Vagina (tissue), 2 donors: Measurements from ENCODE around the gene AAMDC. TPM values are rescaled to one million over a fixed set of nuclear protein-coding genes. Genes with fewer than 3 reads are reported as not detected.
"Not testable (repeated sequence)": the region's sequence is repeated elsewhere in the genome, so short reads cannot be mapped to it uniquely, and the experiment has no call there.

Source experiments
- DNase-seq, 2 donors: peaks; one replicate each; pipeline ENCODE4 v3.0.0-alpha.2; 2017; ENCODE audit errors: extremely low spot score in 2 of 2
- H3K27ac ChIP-seq: fragments of 200-600 bp; sonication (generic); one replicate; pipeline ENCODE4 v1.5.1; 2019
- H3K27me3 ChIP-seq: fragments of 200-600 bp; sonication (generic); one replicate; pipeline ENCODE4 v1.5.1; 2019
- H3K36me3 ChIP-seq, 2 donors: fragments of 200-600 bp; sonication (generic); one replicate each; pipeline ENCODE4 v1.5.1; 2017 to 2019
- H3K4me1 ChIP-seq: fragments of 200-600 bp; sonication (generic); one replicate; pipeline ENCODE4 v1.5.1; 2019
- H3K4me3 ChIP-seq, 2 donors: fragments of 200-600 bp; sonication (generic); 1 replicate in 1 of 2; 2 replicates in 1 of 2; pipeline ENCODE4 v1.5.1; 2016 to 2019
- H3K9me3 ChIP-seq: fragments of 200-600 bp; sonication (generic); one replicate; pipeline ENCODE4 v1.5.1; 2019
- CTCF ChIP-seq, 3 experiments: fragments of 450-650 bp in 2 of 3; fragments of 200-600 bp in 1 of 3; sonication (generic) in 1 of 3; IDR thresholded peaks; one replicate each; pipeline ENCODE4 v1.5.1; 2017 to 2019; ENCODE audit warnings: antibody characterized with exemption in 3 of 3, mild to moderate bottlenecking in 2 of 3, moderate library complexity in 2 of 3
- POLR2A ChIP-seq, 2 donors: fragments of 450-650 bp; IDR thresholded peaks; one replicate each; pipeline ENCODE4 v1.6.1; 2017; ENCODE audit warnings: antibody characterized with exemption in 2 of 2, mild to moderate bottlenecking in 2 of 2, moderate library complexity in 2 of 2
- POLR2AphosphoS5 ChIP-seq, 2 donors: sonication (generic); formaldehyde crosslinking; IDR thresholded peaks; one replicate each; pipeline ENCODE4 v1.9.0; 2017; ENCODE audit warnings: antibody characterized with exemption in 2 of 2, mild to moderate bottlenecking in 2 of 2, low read depth in 1 of 2; ENCODE audit not compliant: insufficient read depth in 1 of 2
- intact Hi-C: fragments of 100-400 bp; cut with DNase I; formaldehyde crosslinking; loops from one replicate; pipeline ENCODE4 v1.15.1; 2023
- total RNA-seq: library from RNA; depleted of rRNA; stranded (reverse); fragments of >200 nt; gene quantifications from one replicate; pipeline ENCODE4 v1.2.3, GENCODE V29; 2016

AAMDC gene
- total RNA-seq, 1 donor from 2014 or later, result 18.2 TPM

- H3K36me3 ChIP-seq, result peaks cover 0 to 11% of the 10 kb centered on the region in 2 donors
- DNase-seq, H3K27ac ChIP-seq, H3K4me3 ChIP-seq, H3K9me3 ChIP-seq, H3K4me1 ChIP-seq, intact Hi-C loops, H3K27me3 ChIP-seq: not testable (repeated sequence)
Observed at GRCh38 chr11:77890619-77891056, 69.7 kb downstream of the AAMDC start.

- H3K36me3 ChIP-seq, result peaks cover 0 to 11% of the 10 kb centered on the region in 2 donors
- H3K9me3 ChIP-seq, H3K27ac ChIP-seq, DNase-seq, H3K4me3 ChIP-seq, H3K4me1 ChIP-seq, intact Hi-C loops, H3K27me3 ChIP-seq: not testable (repeated sequence)
Observed at GRCh38 chr11:77891256-77891655, 70.3 kb downstream of the AAMDC start.

- H3K4me3 ChIP-seq, H3K4me1 ChIP-seq, H3K27ac ChIP-seq, DNase-seq, intact Hi-C loops, H3K27me3 ChIP-seq, H3K9me3 ChIP-seq: not testable (repeated sequence)
- H3K36me3 ChIP-seq, result peaks cover 0 to 11% of the 10 kb centered on the region in 2 donors
Observed at GRCh38 chr11:77891703-77892102, 70.8 kb downstream of the AAMDC start.

GRCh38 chr11:77894949-77895348 lies 74.0 kb downstream of the AAMDC start:
- H3K9me3 ChIP-seq, H3K4me1 ChIP-seq, DNase-seq, H3K27ac ChIP-seq, H3K4me3 ChIP-seq, intact Hi-C loops, H3K27me3 ChIP-seq: not testable (repeated sequence)
- peaks cover 0 to 20% of the 10 kb centered on the region in 2 donors for H3K36me3 ChIP-seq

GRCh38 chr11:77908835-77909234 lies 87.9 kb downstream of the AAMDC start:
- H3K4me3 ChIP-seq, result no peak overlapping the region
- intact Hi-C loops, result no loop called here

GRCh38 chr11:77909277-77909676 lies 88.3 kb downstream of the AAMDC start:
- DNase-seq, result no peak
- intact Hi-C loops, result no loop called here
- Histone ChIP-seq H3K27me3 (no peaks in the 10 kb centered on the region), H3K4me1 (peaks cover 5% of the 10 kb centered on the region), H3K27ac (no peak overlapping the region), H3K36me3 (no peaks in the 10 kb centered on the region), H3K9me3 (no peaks in the 10 kb centered on the region), H3K4me3 (no peak overlapping the region)
- TF ChIP-seq CTCF (IDR thresholded peaks at IDR 0.05) (no peak), POLR2AphosphoS5 (IDR thresholded peaks at IDR 0.05; ENCODE audit: insufficient read depth in 1 of 2, low read depth in 1 of 2) (no peak), POLR2A (IDR thresholded peaks at IDR 0.05) (no peak)

More at GRCh38 chr11:77908835-77909234, 87.9 kb downstream of the AAMDC start:
- Histone ChIP-seq H3K9me3 (no peaks in the 10 kb centered on the region), H3K27ac (no peak overlapping the region), H3K4me1 (peaks cover under 1% of the 10 kb centered on the region), H3K36me3 (no peaks in the 10 kb centered on the region), H3K27me3 (no peaks in the 10 kb centered on the region)
- TF ChIP-seq POLR2AphosphoS5 (IDR thresholded peaks at IDR 0.05; ENCODE audit: insufficient read depth in 1 of 2, low read depth in 1 of 2) (no peak), CTCF (IDR thresholded peaks at IDR 0.05) (no peak), POLR2A (IDR thresholded peaks at IDR 0.05) (no peak)
- no peak for DNase-seq

- intact Hi-C loops, H3K9me3 ChIP-seq, H3K27ac ChIP-seq, DNase-seq, H3K36me3 ChIP-seq, H3K4me3 ChIP-seq, H3K27me3 ChIP-seq: not testable (repeated sequence)
- H3K4me1 ChIP-seq, result peaks cover 16% of the 10 kb centered on the region
Observed at GRCh38 chr11:77910828-77911227, 89.9 kb downstream of the AAMDC start.

GRCh38 chr11:77913608-77914306 lies 92.8 kb downstream of the AAMDC start:
- H3K36me3 ChIP-seq, intact Hi-C loops, H3K27me3 ChIP-seq, H3K27ac ChIP-seq, H3K4me3 ChIP-seq, H3K9me3 ChIP-seq, DNase-seq: not testable (repeated sequence)
- H3K4me1 ChIP-seq, result peaks cover 16% of the 10 kb centered on the region

- H3K36me3 ChIP-seq, DNase-seq, intact Hi-C loops, H3K27me3 ChIP-seq, H3K27ac ChIP-seq, H3K4me3 ChIP-seq, H3K9me3 ChIP-seq: not testable (repeated sequence)
- peaks cover 16% of the 10 kb centered on the region for H3K4me1 ChIP-seq
Observed at GRCh38 chr11:77914307-77914791, 93.4 kb downstream of the AAMDC start.

- intact Hi-C loops, H3K27me3 ChIP-seq, H3K36me3 ChIP-seq, H3K4me3 ChIP-seq, H3K27ac ChIP-seq, DNase-seq, H3K9me3 ChIP-seq: not testable (repeated sequence)
- peaks cover 16% of the 10 kb centered on the region for H3K4me1 ChIP-seq
Observed at GRCh38 chr11:77917713-77918112, 96.8 kb downstream of the AAMDC start.
